Activated CD8-positive, alpha-beta T cell treated with anti-CD3 and anti-CD28 coated beads for 36 hours (primary cell): Measurements from ENCODE around the gene DNAJC1. TPM values are rescaled to one million over a fixed set of nuclear protein-coding genes. Genes with fewer than 3 reads are reported as not detected.

Source experiments
- ATAC-seq: fragments of 200-7000 bp; cut with Tn5 transposase; one replicate; pipeline ENCODE4 v1.10.0; 2021; ENCODE audit warnings: mild to moderate bottlenecking, moderate library complexity
- CTCF ChIA-PET: fragments of 350-600 bp; sonication (Branson Sonifier 250); formaldehyde crosslinking; loops from one replicate; lab custom pipeline; 2021; ENCODE audit warnings: antibody characterized with exemption; lab: Charles Lee
- POLR2A ChIA-PET: fragments of 350-600 bp; sonication (Branson Sonifier 250); formaldehyde crosslinking; loops from one replicate; lab custom pipeline; 2021; ENCODE audit warnings: antibody characterized with exemption; lab: Charles Lee
- DNase-seq: peaks from one replicate; pipeline ENCODE4 v3.0.0-alpha.2; 2020
- H3K27ac Mint-ChIP-seq: one replicate; pipeline ENCODE4 v1.8.0; 2021; ENCODE audit warnings: mild to moderate bottlenecking, mixed read lengths
- H3K27me3 Mint-ChIP-seq: one replicate; pipeline ENCODE4 v1.8.0; 2021; ENCODE audit warnings: mixed read lengths
- H3K36me3 Mint-ChIP-seq: one replicate; pipeline ENCODE4 v1.8.0; 2021; ENCODE audit warnings: low read depth, mixed read lengths
- H3K4me1 Mint-ChIP-seq: one replicate; pipeline ENCODE4 v1.8.0; 2021; ENCODE audit warnings: low read depth, mixed read lengths
- H3K4me3 Mint-ChIP-seq: one replicate; pipeline ENCODE4 v1.8.0; 2021; ENCODE audit warnings: mild to moderate bottlenecking, moderate library complexity, mixed read lengths
- H3K9me3 Mint-ChIP-seq: one replicate; pipeline ENCODE4 v1.8.0; 2021; ENCODE audit warnings: mixed read lengths
- CTCF ChIP-seq: fragments of 200-600 bp; IDR thresholded peaks from one replicate; pipeline ENCODE4 v1.8.0; 2022; ENCODE audit warnings: antibody characterized with exemption, mild to moderate bottlenecking
- intact Hi-C: fragments of 100-400 bp; cut with micrococcal nuclease; formaldehyde crosslinking; loops from one replicate; pipeline ENCODE4 v1.10.0; 2022
- total RNA-seq, 2 experiments: library from RNA; stranded (reverse); gene quantifications; one replicate each; pipeline ENCODE4 v1.2.3, GENCODE V29; 2021

The DNAJC1 gene
- total RNA-seq, 2 experiments from 2014 or later: 19.3 to 23.7 TPM

DNA sequence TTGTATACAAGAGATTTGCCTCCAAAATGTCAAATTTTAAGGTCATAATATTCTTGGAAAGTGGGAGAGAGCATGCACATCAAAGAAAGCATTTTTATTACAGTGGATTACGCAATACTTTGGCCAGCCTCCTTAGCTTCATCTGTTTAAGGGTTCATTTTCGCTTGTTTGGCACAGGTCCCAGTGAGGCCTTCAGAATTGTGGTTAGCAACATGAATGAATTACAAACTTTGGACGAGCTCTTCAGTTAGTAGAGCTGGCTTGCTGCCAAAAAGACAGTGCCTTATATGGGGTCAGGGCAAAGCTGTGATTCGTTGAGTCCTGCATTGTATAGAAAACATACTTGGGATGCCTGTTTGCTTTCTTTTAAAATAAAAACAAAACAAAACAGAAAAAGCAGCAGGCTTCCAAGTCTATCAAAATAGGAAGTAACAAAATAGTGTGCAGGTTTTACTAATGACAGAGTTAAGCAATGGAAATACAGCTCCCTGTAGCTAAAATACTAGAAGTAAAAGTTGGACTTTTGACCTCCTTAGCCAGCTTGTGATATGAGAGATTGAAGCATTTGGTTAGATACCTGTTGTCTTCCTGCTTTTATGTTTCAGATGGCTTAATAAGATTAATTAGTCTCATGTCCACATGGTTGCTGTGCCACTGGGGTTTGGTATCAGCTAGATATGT, 278.7 kb downstream of the DNAJC1 start:
- peak; percentile 80 for DNase-seq
- Mint-ChIP-seq H3K27me3 (no peaks in the 10 kb centered on the region), H3K9me3 (no peaks in the 10 kb centered on the region), H3K4me3 (no peak overlapping the region), H3K4me1 (peaks cover 29% of the 10 kb centered on the region), H3K27ac (peak overlapping the region; percentile 6), H3K36me3 (peaks cover 25% of the 10 kb centered on the region)
- peak; percentile 81 for ATAC-seq
- intact Hi-C loops: no loop called here
- TF ChIP-seq CTCF: no peak
- CTCF ChIA-PET: interaction anchor here (1.0 to 2.5 kb wide), 4 partner anchors 8 to 229 kb away, joined by 4 to 13 read pairs (median 6); no protein-coding TSS in a partner anchor
- POLR2A ChIA-PET: no interaction called here

GRCh38 chr10:21724020-21724589, 279.4 kb downstream of the DNAJC1 start:
- CTCF ChIA-PET: interaction anchor here (1.0 to 2.5 kb wide), 3 partner anchors 9 to 228 kb away, joined by 4 to 13 read pairs (median 7); no protein-coding TSS in a partner anchor
- no peak for TF ChIP-seq CTCF
- no peak for ATAC-seq
- Mint-ChIP-seq H3K4me3 (no peak overlapping the region), H3K9me3 (no peaks in the 10 kb centered on the region), H3K4me1 (peaks cover 32% of the 10 kb centered on the region), H3K27me3 (no peaks in the 10 kb centered on the region), H3K36me3 (peaks cover 23% of the 10 kb centered on the region), H3K27ac (peak overlapping the region; percentile 6)
- intact Hi-C loops: no loop called here
- DNase-seq: no peak
- POLR2A ChIA-PET: no interaction called here

- no peaks in the 10 kb centered on the region for H3K27me3 Mint-ChIP-seq
- no peak for TF ChIP-seq CTCF
- intact Hi-C loops: no loop called here
- H3K27ac Mint-ChIP-seq: no peak overlapping the region
- no peaks in the 10 kb centered on the region for H3K9me3 Mint-ChIP-seq
- DNase-seq (no peak), ATAC-seq (no peak)
- H3K4me3 Mint-ChIP-seq: no peak overlapping the region
- CTCF ChIA-PET: interaction anchor here (3.1 kb wide), 1 partner anchor 9 kb away, joined by 20 read pairs; no protein-coding TSS in a partner anchor
- POLR2A ChIA-PET: no interaction called here
- H3K36me3 Mint-ChIP-seq: peaks cover 17% of the 10 kb centered on the region
- peaks cover 29% of the 10 kb centered on the region for H3K4me1 Mint-ChIP-seq
Measured at GRCh38 chr10:21722209-21722608, 281.3 kb downstream of the DNAJC1 start.

- no peak for DNase-seq
- Mint-ChIP-seq H3K9me3 (no peaks in the 10 kb centered on the region), H3K4me1 (peaks cover 24% of the 10 kb centered on the region), H3K4me3 (no peak overlapping the region), H3K27me3 (no peaks in the 10 kb centered on the region), H3K36me3 (peaks cover 13% of the 10 kb centered on the region), H3K27ac (no peak overlapping the region)
- intact Hi-C loops: no loop called here
- ATAC-seq: no peak
- CTCF ChIA-PET: interaction anchor here (1.4 to 3.1 kb wide), 2 partner anchors 10 to 224 kb away, joined by 3 to 20 read pairs; no protein-coding TSS in a partner anchor
- no peak for TF ChIP-seq CTCF
- POLR2A ChIA-PET: no interaction called here
Measured at GRCh38 chr10:21721000-21721665, 282.4 kb downstream of the DNAJC1 start.
